NCI-H460 (cell line): ENCODE results near the gene PMFBP1. TPM values are rescaled to one million over a fixed set of nuclear protein-coding genes. Genes with fewer than 3 reads are reported as not detected.

Experiments used
- DNase-seq: peaks from one replicate; pipeline ENCODE4 v3.0.0-alpha.2; 2016; ENCODE audit warnings: low read depth; ENCODE audit errors: extremely low read depth
- polyA plus RNA-seq: library from polyadenylated mRNA; depleted of rRNA; stranded (reverse); fragments of >200 nt; gene quantifications from 2 replicates; pipeline ENCODE4 v1.2.3, GENCODE V29; 2014; cell fraction: nucleus; rRNA removed
- total RNA-seq: library from RNA; depleted of rRNA; stranded (reverse); fragments of >200 nt; shearing (Covaris generic); gene quantifications from 2 replicates; pipeline ENCODE4 v1.2.3, GENCODE V29; 2014; rRNA removed

The PMFBP1 gene, protein sequence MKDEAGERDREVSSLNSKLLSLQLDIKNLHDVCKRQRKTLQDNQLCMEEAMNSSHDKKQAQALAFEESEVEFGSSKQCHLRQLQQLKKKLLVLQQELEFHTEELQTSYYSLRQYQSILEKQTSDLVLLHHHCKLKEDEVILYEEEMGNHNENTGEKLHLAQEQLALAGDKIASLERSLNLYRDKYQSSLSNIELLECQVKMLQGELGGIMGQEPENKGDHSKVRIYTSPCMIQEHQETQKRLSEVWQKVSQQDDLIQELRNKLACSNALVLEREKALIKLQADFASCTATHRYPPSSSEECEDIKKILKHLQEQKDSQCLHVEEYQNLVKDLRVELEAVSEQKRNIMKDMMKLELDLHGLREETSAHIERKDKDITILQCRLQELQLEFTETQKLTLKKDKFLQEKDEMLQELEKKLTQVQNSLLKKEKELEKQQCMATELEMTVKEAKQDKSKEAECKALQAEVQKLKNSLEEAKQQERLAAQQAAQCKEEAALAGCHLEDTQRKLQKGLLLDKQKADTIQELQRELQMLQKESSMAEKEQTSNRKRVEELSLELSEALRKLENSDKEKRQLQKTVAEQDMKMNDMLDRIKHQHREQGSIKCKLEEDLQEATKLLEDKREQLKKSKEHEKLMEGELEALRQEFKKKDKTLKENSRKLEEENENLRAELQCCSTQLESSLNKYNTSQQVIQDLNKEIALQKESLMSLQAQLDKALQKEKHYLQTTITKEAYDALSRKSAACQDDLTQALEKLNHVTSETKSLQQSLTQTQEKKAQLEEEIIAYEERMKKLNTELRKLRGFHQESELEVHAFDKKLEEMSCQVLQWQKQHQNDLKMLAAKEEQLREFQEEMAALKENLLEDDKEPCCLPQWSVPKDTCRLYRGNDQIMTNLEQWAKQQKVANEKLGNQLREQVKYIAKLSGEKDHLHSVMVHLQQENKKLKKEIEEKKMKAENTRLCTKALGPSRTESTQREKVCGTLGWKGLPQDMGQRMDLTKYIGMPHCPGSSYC
- 1.4 and 3.0 TPM in 2 replicates for total RNA-seq
- polyA plus RNA-seq = 1.1 and 1.5 TPM in 2 replicates

DNA sequence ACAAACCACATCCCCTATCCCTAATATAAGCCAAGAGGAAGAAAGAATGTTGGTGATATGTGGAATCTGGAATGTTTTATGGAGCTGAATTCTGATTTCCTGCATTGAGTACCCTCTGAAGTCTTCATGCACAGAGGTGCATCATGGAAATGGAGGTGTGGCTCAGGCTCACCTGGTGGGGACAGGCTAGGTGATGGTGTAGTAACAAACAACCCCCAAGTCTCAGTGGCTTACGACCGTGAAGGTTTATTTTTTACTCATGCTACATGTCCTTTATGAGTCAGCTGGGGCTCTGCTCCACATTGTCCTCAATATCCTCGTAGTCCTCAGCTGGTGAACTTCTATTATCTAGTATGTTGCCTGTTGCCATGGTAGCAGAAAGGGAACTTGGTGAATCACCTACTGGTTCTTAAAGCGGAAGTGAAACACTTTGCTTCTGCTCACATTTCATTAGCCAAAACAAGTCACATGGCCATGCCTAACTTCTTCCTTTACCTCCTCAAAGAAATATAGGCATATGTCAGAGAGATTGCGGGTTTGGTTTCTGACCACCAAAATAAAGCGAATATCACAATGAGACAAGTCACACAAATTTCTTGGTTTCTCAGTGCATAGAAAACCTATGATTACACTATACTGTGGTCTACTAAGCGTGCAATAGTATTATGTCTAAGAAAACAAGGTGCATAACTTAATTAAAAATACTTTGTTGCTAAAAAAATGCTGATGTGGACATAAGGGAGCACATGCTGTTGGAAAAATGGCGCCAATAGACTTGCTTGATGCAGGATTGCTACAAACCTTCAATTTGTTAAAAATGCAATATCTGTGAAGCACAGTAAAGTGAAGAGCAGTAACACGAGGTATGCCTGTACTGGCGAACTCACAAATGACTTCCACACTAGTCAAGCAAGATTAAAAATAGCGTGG, at the start of gene PMFBP1:
TSS of gene PMFBP1 (minus strand) at position 51 of the 930 bp plus-strand sequence. CDS start 947 bp downstream, outside the sequence.
- no peak for DNase-seq

DNA sequence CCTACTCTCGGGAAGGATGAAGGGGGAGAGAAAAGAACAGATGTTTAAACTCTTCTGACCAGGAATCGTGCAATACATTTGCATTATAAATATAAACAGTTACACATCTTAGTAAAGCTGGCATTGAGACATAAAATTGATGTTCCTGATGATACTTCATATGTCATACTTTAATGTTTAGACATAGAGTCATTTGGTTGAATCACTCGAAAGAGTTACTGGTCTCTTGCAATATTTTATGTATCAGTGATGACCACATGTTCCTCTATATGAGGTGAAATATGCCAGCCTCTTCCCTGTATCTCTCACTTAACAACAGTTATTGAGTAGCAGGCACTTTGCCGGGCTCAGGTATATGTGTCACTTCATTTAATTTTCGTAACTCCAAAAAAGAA, 49.7 kb upstream of the PMFBP1 start:
- DNase-seq = no peak

DNA sequence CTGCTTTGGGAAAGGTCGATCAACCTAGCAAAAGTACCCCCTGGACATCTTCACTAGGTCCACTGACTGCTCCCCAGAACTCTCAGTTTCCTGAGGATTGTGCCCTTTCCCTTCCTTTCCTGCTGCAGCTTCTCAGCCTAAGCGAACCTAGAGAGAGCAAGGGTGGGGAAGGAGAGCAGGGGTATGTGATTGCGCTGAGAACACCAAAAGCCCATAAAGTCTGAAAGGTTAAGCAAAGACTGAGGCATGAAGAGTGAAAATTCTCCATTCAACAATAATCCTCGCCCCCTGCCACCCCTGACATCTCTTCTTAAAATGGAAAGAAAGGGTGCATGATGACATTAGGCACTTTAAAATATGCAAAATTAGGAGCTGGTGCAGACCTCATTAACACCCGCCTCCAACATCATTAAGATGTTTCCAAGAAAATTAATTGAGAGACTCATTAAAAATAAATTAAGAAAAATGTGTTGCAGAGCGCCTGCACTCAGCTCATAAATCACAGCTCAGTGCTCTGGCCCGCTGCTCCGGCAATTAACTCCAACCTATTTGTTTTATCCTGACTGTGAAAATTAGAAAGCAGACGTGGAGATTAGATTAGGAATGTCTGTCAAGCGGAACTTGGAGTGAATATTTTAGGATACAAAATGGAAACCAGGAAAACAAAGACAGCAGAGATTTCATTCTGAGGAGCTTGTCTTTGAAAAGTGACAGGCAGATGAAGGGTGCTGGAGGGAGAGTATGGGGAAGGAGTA, 49.1 kb upstream of the PMFBP1 start:
- no peak for DNase-seq

DNA sequence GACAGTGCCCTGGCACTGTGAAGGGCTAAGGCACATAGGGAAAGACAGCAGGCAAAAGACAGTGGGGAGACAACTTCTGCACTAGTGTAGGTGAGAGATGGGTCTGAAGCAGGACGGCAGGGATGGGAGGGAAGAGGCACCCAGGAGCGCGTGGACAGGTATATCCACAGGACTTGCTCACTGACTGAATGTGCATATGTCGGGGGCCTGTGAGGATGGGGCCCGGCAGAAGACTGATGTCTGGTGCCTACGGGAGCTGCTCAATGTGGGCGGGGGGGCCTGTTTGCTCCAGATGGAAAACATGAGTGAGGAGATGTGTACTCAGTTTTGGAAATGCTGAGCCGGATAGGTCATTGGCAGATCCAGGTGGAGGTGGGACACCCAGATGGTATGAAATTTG, 47.3 kb upstream of the PMFBP1 start:
- no peak for DNase-seq

DNA sequence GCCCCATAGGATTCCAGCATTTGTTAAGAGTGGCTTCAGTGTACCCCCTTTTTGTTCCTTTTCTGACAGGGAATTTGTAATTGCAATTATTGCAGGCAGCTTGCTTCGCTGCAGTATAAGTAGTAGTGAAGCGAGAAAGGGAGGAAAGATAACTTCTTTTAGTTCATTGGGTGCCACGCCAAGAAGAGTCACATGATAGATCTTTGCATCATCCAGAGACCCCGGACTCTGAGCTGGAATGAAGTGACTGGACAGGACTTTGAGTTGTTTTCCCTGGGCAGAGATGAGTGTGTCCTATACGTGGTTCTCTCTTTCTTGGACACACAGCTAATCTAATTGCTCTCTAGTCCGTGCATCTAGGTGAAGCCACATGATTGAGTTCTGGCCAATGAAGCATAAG, 44.8 kb upstream of the PMFBP1 start:
- no peak for DNase-seq

DNA sequence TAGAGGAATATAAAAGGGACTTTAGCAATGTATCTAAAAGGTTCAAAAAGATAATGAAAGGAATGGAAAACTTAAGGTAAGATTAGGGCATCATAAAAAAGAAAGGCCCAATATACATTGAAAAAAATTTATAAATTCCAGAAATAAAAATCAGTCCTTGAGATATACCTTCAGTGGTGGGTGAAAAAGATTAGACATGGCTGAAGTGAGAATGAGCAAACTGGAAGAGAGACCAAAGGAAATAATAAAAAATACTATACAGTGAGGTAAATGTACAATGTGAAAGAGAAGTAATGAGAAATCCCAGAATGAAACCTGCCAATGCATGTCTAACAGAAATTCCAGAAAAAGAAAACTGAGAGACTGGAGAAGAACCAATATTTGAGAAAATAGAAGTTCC, 42.9 kb upstream of the PMFBP1 start:
- no peak for DNase-seq

DNA sequence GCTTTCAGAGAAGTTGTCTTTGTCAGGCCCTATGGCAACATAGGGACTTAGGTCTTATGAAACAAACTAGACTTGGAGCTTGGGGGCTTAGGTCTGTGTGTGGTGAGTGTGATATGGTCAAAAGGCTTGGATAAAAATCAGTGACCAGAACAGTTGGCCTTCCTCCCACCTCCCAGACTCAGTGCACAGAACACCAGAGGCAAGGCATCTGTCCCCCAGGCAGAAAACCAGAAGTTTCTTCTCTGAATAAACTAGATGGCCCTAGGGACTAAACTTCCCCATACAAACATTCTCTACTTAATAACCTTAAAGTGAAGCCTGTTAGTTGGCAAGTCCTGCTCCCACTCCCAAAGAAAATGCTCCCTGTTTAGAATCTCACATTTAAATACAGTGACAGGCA, 39.2 kb upstream of the PMFBP1 start:
- no peak for DNase-seq

DNA sequence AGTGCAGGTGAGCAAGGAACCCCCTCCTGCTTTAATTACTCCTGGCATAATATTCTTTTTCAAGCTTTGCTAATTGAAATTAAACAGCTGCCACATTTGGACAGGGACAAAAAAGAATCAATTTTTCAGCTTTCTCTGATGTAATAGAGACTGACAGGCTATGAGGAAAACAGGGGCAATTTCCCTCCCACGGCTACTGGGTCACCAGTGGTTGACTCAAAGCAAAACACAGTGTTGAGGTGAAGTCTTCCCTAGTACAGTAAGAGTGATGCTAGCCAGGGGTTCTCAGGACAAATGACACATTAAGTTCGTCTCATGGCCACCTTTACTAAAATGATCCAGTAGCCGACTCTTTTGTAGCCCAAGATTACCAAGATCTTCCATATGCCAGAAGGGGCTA, 38.6 kb upstream of the PMFBP1 start:
- no peak for DNase-seq

DNA sequence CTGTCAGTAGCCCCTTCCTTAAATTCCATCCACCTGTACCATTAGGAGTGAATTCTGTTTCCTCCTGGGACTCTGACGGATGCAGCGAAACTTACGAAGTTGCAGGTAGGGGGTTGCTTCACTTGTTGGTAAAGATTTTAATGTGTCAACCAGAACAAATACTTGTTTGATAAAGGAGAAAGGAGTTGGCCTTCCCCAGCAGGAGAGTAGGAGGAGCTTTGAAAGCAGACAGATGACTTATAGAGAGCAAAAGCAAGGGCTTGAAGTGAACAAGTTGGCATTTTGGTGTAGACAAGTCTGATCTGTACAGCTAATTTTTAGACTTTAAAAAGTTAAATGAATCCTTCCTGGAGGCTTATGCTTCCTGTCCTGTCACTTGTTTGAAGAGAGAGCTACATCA, 38.1 kb upstream of the PMFBP1 start:
- no peak for DNase-seq

DNA sequence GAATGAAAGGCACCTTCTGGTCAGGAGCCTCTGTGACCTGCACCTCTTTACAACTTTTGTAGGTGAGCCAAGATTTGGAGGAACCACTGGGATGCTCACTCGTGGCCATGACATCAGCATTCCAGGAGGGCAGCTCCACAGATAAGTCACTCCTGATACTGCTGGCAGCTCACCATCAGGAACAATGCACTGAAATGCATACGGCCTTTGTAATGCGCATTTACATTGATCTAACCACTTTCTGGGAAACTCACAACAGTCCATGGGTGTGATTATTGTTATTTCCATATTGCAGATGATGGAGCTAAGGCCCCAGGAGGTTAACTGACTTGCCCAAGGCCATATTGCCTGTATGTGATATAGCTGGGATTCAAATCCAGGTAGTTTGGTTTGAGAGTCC, 34.3 kb upstream of the PMFBP1 start:
- no peak for DNase-seq

DNA sequence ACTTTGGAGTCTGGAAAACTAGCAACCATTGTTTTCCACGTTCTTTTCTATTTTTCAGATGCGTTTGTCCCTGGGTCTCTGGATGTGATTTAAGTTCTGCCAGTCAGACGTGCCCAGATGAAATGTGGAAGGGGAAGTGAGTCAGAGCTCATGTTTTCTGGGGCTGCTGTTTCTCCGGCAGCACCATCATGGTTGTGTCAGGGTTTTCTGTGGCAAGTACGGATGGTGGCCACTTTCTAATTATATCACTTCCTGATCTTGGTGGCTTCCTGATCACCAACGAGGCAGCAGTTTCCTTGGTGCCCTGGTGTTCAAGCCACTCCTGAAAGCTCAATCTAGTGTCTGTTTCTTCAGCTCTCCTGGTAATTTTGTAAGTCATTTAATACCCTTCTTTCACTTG, 31.4 kb upstream of the PMFBP1 start:
- DNase-seq = no peak

DNA sequence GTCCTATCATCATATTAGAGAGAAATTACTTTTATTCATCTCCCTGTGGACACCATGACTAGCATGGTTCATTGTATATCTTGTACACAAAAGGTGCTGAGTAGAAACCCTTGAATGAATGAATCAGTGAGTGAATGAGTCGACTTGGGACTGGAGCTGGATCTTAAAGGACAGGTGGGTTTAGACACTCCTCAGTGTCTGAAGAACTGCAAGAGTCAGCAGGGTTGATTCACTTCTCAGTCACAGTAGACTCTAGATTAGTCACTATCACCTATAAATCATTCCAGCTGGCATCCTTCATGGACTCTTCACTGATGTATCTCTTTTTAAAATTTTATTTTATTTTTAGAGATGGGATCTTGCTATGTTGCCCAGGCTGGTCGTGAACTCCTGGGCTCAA, 30.1 kb upstream of the PMFBP1 start:
- DNase-seq = no peak

DNA sequence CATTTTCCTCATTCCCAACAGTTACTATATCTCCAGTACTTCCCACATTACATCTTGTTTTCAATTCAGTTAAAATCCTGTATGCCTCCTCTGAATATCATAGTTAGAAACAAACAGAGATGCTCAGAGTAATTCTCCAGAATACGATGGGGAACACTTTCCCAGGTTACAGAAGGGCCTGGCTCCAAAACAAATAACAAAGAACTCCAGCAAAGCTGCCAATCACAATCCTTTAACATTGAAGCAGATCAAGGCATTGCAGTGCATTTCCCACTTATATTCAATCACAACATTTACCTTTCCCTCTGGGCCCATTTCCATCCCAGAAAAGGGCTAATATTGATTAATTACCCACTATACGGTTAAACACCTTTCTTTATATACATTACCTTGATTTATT, 29.4 kb upstream of the PMFBP1 start:
- no peak for DNase-seq

DNA sequence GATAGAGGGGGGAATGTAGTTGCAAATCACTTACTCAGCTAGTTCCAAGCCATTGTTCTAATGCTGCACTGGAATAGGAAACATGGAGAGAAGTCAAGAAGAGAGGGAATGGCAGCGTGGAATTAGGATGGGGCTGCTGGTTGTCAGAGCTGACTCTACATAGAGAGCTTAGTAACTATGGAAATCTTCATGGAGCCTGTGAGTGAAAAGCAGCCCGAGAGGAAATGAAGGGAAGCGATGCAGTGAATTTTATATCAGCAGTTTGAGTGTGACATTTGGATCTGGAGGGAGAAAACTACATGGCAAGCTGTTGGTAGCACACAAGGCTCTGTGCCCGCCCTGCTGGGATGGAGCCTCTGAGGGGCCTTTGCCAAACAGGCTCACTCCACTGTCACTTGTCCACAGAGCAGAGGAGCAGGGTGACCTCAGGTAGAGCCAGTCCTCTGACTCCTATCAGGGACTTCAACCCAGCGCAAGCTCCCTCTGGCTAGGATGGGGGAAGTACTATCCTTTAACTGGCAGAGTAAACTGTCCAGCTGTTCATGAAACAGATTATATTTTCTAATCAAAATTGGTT, 27.9 kb upstream of the PMFBP1 start:
- no peak for DNase-seq

DNA sequence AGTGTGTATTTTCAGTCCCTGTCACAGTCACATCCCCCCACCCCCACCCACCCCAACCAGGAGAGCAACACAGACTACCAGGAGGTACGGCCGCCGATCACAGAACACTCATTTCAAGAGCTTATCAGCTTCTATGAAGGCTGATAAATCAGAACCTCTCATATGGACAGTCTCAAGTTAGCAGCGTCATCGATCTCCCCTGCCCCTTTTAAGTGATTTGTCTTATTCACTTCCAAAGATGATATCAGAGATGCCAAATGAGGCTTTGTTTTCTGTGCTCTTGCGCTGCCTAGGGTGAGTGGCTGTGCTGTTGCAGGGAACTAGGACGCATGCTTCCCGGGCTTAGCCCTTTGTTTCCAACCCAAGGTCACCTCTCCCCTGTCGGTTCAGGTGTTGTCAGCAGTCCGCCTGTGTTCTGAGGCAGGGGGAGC, 26.8 kb upstream of the PMFBP1 start:
- DNase-seq = no peak

DNA sequence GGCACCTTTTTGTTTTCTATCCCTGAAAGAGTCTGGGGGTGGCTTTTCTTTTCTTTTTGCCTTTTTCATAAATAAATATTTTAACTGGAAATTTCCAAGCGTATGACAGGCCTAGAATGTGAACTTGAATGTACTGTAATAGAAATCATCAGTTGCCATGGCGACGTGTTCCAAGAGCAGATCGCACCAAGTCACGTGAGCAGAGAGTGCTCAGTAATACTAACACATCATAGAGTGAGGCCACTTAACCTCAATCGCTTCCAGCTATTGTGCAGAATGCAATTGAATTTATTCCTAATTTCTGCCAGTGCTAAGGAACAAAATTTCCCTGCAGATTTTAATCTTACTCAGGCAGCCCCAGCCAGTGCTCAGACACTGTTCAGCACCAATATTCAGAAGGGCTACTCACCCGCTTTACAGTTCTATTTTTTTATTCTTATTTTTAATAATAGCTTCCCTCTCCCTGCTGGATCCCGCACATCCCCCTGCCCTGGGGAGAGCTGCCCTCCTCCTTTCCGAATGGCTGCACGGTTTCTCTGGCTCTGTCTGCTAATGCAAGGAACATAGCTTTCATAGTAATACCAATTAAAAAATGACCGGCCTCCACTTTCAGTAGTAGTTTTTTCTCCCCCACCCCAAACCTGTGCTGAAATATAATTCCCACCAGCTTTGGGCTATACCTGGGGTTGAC, 26.2 kb upstream of the PMFBP1 start:
- DNase-seq = no peak

DNA sequence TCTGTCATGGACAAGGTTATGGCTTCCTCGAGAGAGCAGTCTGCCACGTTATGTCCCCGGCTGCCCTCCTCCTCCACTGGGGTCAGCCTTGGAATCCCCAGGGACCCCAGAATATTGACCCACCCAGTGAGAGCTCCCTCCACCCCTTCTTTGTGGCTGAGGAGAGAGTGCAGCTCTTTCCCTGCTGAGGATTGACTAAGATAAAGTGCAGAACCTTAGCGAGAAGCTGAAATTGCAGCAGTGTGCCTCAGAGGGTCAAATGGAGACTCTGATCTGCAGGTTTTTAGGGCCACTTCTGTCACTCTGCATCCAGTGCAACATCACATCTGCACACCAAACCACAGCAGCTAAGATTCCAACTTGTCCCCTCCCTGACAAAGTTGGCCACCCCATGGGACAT, 25.6 kb upstream of the PMFBP1 start:
- DNase-seq = no peak

DNA sequence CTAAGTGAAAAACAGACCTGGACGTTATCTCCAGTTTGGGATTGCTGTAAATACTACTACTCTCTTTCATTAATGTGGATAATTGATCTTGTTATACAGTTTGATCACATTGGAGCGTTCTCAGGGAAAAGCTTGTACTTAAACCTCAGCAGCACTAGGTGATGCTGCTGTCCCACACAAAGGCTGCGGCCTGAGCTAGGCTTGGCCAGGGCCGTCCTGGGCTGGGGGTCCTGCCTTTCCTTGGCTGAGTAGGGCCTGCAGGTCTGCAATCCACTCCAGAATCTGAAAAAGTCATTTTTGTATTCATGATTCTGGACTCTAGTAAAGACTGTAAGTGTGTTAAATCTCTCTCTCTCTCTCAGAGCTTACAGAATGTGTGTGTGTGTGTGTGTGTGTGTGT, 23.7 kb upstream of the PMFBP1 start:
- no peak for DNase-seq

DNA sequence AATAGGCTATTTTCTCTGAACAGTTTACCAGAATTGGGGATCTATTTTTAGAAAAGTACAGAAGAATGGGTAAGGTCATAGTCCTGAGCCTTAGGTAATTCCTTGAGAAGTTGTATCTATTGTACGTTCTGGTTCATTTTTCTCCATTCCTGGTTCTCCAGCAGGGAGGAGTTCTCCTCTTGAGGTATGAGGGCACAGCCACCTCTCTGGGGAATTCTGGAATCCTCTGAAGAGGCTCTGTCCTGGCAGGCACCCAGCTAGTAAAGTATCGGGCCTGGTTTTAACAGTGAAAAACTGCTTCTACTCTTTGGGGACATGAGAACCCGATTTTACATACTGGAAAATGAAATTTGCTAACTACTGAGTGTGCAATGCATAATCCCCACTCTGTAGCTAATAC, 19.6 kb upstream of the PMFBP1 start:
- DNase-seq = no peak
